HG02981 (cell line): ENCODE data around the gene FNTB.
"Not testable (repeated sequence)": the region's sequence is repeated elsewhere in the genome, so short reads cannot be mapped to it uniquely, and the experiment has no call there.

ENCODE experiments used
- ATAC-seq: cut with Tn5 transposase; IDR thresholded peaks from one replicate; pipeline ENCODE4 v1.9.1; 2021; ENCODE audit warnings: mild to moderate bottlenecking, moderate library complexity; ENCODE audit not compliant: unreplicated experiment

The FNTB gene

GRCh38 chr14:65010211-65010931, 23.7 kb downstream of the FNTB start:
- no peak for ATAC-seq

GRCh38 chr14:65011538-65011937, 24.8 kb downstream of the FNTB start:
- no peak for ATAC-seq

- ATAC-seq = no peak
Observed at GRCh38 chr14:65012353-65012752, 25.7 kb downstream of the FNTB start.

GRCh38 chr14:65015391-65015790, 28.7 kb downstream of the FNTB start:
- ATAC-seq = no peak

GRCh38 chr14:65016471-65016870, 29.8 kb downstream of the FNTB start:
- ATAC-seq = no peak

GRCh38 chr14:65019944-65020566, 33.4 kb downstream of the FNTB start:
- ATAC-seq = no peak

- no peak for ATAC-seq
Observed at GRCh38 chr14:65024957-65025356, 38.3 kb downstream of the FNTB start.

GRCh38 chr14:65025818-65026217, 39.1 kb downstream of the FNTB start:
- ATAC-seq = no peak

- ATAC-seq = no peak
Observed at GRCh38 chr14:65026526-65026925, 39.8 kb downstream of the FNTB start.

GRCh38 chr14:65027127-65027799, 40.6 kb downstream of the FNTB start:
- ATAC-seq = no peak

GRCh38 chr14:65028937-65029336, 42.2 kb downstream of the FNTB start:
- ATAC-seq = no peak

- not testable (repeated sequence) for ATAC-seq
Observed at GRCh38 chr14:65031321-65031720, 44.6 kb downstream of the FNTB start.

GRCh38 chr14:65032319-65032718, 45.6 kb downstream of the FNTB start:
- no peak for ATAC-seq

GRCh38 chr14:65033181-65033580, 46.5 kb downstream of the FNTB start:
- no peak for ATAC-seq

GRCh38 chr14:65034021-65034420, 47.3 kb downstream of the FNTB start:
- ATAC-seq = no peak

- ATAC-seq = no peak
Observed at GRCh38 chr14:65035049-65035448, 48.4 kb downstream of the FNTB start.

GRCh38 chr14:65038966-65039365, 52.3 kb downstream of the FNTB start:
- no peak for ATAC-seq

- no peak for ATAC-seq
Observed at GRCh38 chr14:65040666-65041433, 54.2 kb downstream of the FNTB start.

GRCh38 chr14:65041434-65041915, 54.8 kb downstream of the FNTB start:
- ATAC-seq = no peak

- no peak for ATAC-seq
Observed at GRCh38 chr14:65042296-65042695, 55.6 kb downstream of the FNTB start.

- peak; percentile 82 for ATAC-seq
Observed at GRCh38 chr14:65042731-65043372, 56.2 kb downstream of the FNTB start.
